ENCODE measurements around the gene EGFLAM. TPM values are rescaled to one million over a fixed set of nuclear protein-coding genes. Genes with fewer than 3 reads are reported as not detected.

Gene EGFLAM
- total RNA-seq, 1 donor from 2014 or later, result 2.1 TPM

DNA sequence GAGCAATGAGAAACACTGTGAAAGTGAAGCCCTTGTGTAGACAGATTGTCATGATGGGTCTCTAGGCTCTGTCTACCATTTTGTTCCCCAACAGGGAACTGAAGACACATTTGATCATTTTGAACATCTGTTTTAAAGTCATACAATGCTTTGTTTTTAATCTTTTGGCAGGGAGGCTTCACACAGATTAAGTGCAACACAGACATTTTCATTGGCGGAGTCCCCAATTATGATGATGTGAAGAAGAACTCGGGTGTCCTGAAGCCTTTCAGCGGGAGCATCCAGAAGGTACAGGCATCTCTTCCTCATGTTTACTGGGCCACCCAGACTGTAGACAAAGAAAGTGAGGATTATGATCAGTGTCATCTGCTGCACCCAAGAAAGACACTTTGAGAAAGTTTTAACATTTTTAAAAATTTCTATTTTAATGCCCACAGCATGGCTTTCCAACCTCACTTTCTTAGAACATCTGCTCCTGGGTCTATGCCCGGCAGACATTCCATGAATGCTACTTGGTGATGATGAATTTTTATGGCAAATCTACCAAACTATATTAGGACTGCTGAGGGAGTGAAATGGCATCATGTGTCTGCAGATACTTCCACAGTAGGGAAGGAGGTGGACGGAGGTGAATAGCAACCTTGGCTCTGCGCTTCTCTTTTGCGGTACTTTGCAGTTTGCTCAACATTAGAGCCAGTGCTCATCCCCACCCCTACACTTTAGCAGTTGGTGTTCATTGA lies 176.8 kb downstream of the EGFLAM start:
- Histone ChIP-seq H3K9me3 (no peaks in the 10 kb centered on the region), H3K36me3 (no peaks in the 10 kb centered on the region), H3K4me3 (no peak overlapping the region), H3K4me1 (peaks cover 7% of the 10 kb centered on the region), H3K27me3 (peaks cover 5% of the 10 kb centered on the region), H3K27ac (no peak overlapping the region)
- no peak for ATAC-seq
- intact Hi-C loops (cut with DNase I), result no loop called here
- TF ChIP-seq CTCF (IDR thresholded peaks at IDR 0.05), result no peak
- no peak for DNase-seq

DNA sequence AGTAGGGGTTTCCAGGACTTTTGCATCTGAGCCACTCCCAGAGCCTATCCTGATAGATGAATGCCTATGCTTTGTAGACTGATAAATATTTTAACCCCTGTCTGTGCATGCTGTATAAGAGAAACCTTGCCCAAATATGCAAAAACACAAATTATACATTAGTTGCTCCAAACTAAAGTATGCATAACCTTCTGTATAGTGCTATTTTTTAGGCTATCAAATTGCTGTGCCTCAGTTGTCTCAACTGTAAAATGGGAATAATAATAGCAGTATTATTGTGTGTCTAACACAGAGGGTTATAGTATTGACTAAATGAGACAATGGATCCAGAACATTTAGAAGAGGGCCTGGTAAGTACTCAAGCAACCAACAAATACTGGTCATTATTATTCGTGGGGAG lies 180.4 kb downstream of the EGFLAM start:
- H3K9me3 ChIP-seq, result no peaks in the 10 kb centered on the region
- DNase-seq (no peak), ATAC-seq (no peak)
- H3K4me1 ChIP-seq, result peaks cover 7% of the 10 kb centered on the region
- no peak overlapping the region for H3K4me3 ChIP-seq
- intact Hi-C loops (cut with DNase I), result no loop called here
- no peak overlapping the region for H3K27ac ChIP-seq
- TF ChIP-seq CTCF (IDR thresholded peaks at IDR 0.05), result no peak
- peaks cover 5% of the 10 kb centered on the region for H3K27me3 ChIP-seq
- no peaks in the 10 kb centered on the region for H3K36me3 ChIP-seq

DNA sequence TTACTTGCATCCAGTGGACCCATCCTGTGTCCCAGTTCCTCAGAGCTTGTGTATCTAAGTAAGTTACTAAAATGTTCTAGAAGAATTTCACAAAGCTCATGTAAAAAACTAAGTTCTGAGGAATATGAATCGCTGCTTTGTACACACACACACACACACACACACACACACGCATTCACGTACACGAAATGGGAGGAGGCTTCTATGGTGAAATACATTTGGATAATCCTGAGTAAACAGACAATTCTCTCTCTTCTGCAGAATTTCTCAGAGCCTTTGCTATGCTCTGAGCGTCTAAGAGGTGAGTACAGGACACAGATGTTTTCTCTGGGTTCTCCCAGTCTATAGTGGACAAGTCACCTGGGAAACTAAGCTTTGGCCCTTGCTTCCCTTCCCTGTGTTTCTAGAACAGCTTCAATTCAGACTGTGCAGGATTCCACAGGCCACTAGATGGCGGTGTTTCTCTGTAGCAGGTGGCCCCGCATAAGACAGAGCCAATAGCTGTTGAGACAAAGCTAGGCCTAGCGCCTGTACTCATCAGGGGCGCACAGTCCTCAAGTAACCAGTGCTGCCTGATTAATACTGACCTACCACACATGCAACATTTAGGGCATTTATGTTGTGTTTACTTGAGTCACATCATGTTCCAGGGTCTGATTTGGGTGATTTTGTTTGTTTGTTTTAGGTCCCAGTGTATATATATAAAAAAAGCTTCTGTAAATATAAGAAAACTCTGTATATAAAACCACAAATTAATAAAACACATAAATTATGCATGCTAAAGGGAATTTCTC lies 183.3 kb downstream of the EGFLAM start:
- peak; percentile 97 for TF ChIP-seq CTCF (IDR thresholded peaks at IDR 0.05)
- Histone ChIP-seq H3K36me3 (no peaks in the 10 kb centered on the region), H3K4me1 (peaks cover 5% of the 10 kb centered on the region), H3K4me3 (no peak overlapping the region), H3K27me3 (peaks cover 5% of the 10 kb centered on the region), H3K9me3 (no peaks in the 10 kb centered on the region), H3K27ac (no peak overlapping the region)
- ATAC-seq (peak; percentile 98), DNase-seq (peak; percentile 80)
- intact Hi-C loops (cut with DNase I), result no loop called here

- no peak for ATAC-seq
- H3K4me1 ChIP-seq, result no peaks in the 10 kb centered on the region
- no peak overlapping the region for H3K4me3 ChIP-seq
- intact Hi-C loops (cut with DNase I), result no loop called here
- H3K9me3 ChIP-seq, result no peaks in the 10 kb centered on the region
- H3K27ac ChIP-seq, result no peak overlapping the region
- H3K36me3 ChIP-seq, result no peaks in the 10 kb centered on the region
- peaks cover 8% of the 10 kb centered on the region for H3K27me3 ChIP-seq
- DNase-seq, result no peak
- no peak for TF ChIP-seq CTCF (IDR thresholded peaks at IDR 0.05)
These were observed 183.9 kb downstream of the EGFLAM start for GRCh38 chr5:38442247-38442573.

DNA sequence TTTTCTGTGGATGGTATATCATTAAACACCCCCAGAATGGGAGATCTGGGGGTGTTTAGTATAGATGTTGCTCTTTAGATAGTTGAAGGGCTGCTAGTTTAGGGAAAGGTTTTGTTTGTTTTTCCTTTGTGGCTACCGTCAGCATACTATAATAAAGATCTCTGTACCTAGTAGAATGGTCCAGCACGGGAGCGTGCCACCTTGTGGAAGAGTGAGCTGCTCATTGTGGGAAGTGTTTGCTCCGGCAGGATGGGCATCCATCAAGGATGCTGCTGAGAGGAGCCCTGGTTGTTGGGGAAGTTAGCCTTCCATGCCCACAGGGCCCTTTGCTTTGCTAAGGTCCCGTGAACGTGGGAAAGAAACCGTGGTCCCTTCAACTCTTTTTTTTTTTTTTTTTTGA lies 185.0 kb downstream of the EGFLAM start:
- H3K27ac ChIP-seq, result no peak overlapping the region
- no peak for DNase-seq
- peaks cover 5% of the 10 kb centered on the region for H3K27me3 ChIP-seq
- intact Hi-C loops (cut with DNase I), result no loop called here
- no peak for TF ChIP-seq CTCF (IDR thresholded peaks at IDR 0.05)
- H3K4me1 ChIP-seq, result no peaks in the 10 kb centered on the region
- H3K9me3 ChIP-seq, result no peaks in the 10 kb centered on the region
- no peak for ATAC-seq
- no peaks in the 10 kb centered on the region for H3K36me3 ChIP-seq
- H3K4me3 ChIP-seq, result no peak overlapping the region
